ENCODE measurements around the gene DCD.
"Not testable (repeated sequence)": the region's sequence is repeated elsewhere in the genome, so short reads cannot be mapped to it uniquely, and the experiment has no call there.

Gene DCD, protein sequence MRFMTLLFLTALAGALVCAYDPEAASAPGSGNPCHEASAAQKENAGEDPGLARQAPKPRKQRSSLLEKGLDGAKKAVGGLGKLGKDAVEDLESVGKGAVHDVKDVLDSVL

DNA sequence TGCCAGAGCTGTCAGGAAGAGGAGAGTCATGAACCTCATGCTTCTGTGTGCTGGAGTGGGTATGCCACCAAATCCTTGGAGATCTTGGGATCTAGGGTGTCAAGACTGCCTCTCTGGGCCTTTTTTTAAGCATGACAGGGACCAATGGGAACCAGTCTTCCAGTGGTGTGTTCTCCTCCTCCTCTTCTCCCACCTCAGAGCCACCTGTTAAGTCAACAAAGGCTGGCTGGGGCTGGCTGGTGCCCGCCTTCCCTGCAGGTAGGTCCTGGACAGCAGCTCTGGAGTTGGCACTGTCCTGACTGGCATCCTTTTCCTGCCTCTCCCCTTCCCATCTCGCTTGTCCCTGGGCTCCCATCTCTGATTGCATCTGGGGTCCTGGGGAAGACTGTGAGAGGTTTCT is at the start of gene DCD:
Gene DCD (minus strand): TSS at position 101 of the 400 bp plus-strand sequence. CDS start 62 bp downstream, at position 39.
- no peak for DNase-seq (ENCODE audit: low read depth in 1 of 2, low spot score in 1 of 2)
- in situ Hi-C loops (cut with HindIII; ENCODE audit: low pct_unique_long_range_greater_than_20kb, low sequenced_read_pairs) = no loop called here
- no peak for TF ChIP-seq JUND (IDR thresholded peaks at IDR 0.05; ENCODE audit: low read depth)

DNA sequence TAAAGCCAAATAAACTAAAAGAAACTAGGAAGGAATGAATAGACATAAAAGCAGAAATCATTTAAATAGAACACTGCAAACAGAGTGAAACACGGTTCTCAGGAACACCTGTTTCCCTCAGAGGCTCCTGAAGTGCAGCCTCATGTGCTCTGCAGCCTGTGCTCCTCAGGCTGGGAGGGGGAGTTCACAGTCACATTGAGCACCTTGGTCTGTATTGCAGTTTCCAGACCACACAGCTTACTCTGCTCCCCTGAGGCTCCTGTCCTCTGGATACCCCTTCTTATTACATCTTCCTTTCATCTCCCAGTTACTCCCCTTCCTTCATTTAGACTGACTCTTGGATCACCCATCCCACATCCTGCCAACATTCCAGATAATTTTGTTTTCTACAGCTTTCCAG is 49.7 kb upstream of the DCD start:
- no peak for DNase-seq (ENCODE audit: low read depth in 1 of 2, low spot score in 1 of 2)
- no peak for TF ChIP-seq JUND (IDR thresholded peaks at IDR 0.05; ENCODE audit: low read depth)
- in situ Hi-C loops (cut with HindIII; ENCODE audit: low pct_unique_long_range_greater_than_20kb, low sequenced_read_pairs) = no loop called here

DNA sequence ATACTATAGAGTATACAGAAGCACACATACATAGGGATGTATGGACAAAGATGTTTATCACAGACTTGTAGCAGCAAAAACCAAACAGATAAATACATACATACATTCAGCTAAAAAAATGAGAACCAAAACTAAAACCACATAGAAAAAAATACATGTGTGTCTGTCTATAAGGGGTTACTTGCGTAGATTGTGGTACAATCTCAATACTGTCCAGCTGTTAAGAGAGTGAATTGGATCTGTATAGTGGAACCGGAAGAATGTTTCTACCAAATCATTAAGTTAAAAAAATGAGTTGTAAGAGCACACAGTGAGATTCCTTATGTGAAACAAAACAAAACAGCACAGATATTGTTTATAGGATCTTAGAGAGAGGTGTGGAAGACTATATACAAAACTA is 44.2 kb upstream of the DCD start:
- in situ Hi-C loops (cut with HindIII; ENCODE audit: low pct_unique_long_range_greater_than_20kb, low sequenced_read_pairs) = no loop called here
- no peak for DNase-seq (ENCODE audit: low read depth in 1 of 2, low spot score in 1 of 2)
- TF ChIP-seq JUND (IDR thresholded peaks at IDR 0.05; ENCODE audit: low read depth) = no peak

DNA sequence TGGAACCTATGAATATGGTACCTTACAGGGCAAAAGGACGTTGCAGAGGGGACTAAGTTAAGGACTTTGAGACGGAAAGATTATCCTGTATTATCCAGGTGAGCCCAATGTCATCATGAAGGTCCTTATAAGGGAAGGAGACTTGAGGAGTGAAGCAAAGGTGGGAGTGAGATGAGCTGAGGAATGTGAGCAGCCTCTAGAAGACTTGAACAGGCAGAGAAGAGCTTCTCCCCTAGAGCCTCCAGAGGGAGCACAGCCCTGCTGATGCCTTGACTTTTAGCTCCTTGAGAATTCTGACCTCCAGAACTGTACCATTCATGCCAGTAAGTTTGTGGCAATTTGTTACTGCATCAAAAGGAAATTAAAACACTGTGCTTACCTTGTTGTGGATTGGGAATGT is 41.8 kb upstream of the DCD start:
- TF ChIP-seq JUND (IDR thresholded peaks at IDR 0.05; ENCODE audit: low read depth) = no peak
- in situ Hi-C loops (cut with HindIII; ENCODE audit: low pct_unique_long_range_greater_than_20kb, low sequenced_read_pairs) = no loop called here
- DNase-seq (ENCODE audit: low read depth in 1 of 2, low spot score in 1 of 2) = peak in 1 of 2 experiments; percentile 68

DNA sequence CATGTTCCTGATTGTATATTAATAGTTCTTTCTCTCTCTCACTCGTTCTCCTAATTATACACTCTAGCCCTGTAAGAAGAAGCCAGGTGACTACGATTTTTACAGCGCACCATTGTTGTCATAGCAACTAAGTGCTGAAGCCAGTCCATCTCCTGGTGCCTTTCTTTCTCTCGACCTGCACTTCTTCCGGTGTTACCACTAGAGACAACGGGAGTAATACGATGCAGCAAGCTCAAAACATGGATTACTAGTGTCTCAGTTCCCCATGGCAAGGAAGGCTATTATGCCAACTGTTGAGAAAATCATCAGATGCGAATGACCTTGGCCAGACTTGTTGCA is 40.8 kb upstream of the DCD start:
- no peak for DNase-seq (ENCODE audit: low read depth in 1 of 2, low spot score in 1 of 2)
- no peak for TF ChIP-seq JUND (IDR thresholded peaks at IDR 0.05; ENCODE audit: low read depth)
- in situ Hi-C loops (cut with HindIII; ENCODE audit: low pct_unique_long_range_greater_than_20kb, low sequenced_read_pairs) = no loop called here

DNA sequence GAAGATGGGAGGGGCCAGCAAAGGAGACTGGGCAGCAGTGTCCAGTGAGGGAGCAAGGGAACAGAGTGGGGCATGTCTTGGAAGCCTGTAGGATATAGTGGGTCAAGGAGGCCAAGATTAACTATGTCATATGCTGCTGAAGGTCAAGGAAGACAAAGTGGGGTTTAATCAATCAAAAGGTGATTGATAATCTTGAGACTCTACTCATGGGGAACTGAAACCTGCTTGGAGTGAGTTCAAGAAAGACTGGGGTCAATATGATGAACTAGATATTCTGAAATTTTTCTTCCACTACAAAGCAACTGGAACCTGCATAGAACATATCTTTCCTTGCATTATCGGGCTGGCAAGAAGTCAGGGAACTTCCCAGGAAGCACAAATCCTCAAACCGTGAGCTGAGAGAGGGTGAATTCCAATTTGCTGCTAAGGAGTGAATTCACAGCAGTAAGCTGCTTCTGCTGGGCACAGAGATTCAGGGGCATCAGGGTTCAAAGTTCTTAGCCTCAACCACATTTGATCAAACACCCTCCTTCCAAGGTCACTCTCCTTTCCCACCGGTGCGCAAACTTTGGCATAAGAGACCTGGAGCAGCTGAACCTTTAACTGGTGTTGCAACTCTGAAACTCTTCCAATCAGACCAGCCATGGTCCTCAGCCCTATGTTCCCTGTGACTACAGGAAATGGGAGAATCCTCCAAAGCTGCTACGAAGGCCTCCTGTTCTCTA is 40.3 kb upstream of the DCD start:
- no peak for TF ChIP-seq JUND (IDR thresholded peaks at IDR 0.05; ENCODE audit: low read depth)
- in situ Hi-C loops (cut with HindIII; ENCODE audit: low pct_unique_long_range_greater_than_20kb, low sequenced_read_pairs) = no loop called here
- no peak for DNase-seq (ENCODE audit: low read depth in 1 of 2, low spot score in 1 of 2)

DNA sequence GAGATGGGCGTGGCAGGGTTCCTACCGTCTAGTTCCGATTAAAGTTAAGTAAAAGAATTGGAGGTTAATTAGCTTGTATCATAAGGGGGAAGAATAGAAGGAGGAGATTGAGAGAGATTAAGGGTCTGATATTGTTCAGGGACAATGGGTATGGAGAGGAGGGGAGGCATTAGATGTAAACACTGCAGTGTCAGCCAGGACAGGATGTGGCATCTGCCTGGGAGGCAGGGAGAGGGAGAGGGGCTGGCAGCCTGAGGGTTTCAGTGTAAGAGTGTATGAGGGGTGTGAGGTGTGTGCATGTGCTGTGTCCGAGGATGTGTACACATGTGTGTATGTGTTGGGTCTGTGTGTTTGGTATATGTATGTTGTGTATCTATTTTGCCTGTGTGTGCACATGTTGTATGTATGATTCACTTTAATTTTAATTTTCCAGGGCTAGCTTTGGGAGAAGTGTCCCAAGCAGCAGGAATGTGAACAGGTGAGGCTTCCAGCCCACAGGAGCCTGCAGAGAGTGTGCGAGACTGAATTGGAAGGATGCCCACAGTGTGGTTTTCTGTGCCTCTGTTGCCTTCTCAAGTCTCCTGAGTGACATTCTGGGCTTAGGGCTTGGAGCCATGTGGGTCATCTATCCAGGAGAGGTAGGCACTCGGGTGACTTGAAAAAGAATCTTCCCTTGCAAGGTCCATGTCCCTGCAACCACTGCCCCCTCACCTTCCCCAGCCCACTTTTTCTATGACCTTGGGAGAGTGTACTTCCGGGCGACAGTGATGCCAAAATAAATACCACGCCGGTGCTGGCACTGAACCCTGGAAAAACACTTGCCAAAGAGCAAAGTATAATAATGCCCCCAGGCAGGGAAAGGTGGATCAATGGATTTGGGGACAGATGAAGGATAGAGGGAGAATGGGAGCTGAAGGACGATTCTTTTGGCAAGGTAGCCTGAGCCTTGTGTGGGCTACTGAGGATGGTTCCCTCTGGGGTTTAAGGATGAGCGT is 36.8 kb upstream of the DCD start:
- DNase-seq (ENCODE audit: low read depth in 1 of 2, low spot score in 1 of 2) = peak in 1 of 2 experiments; percentile 86
- in situ Hi-C loops (cut with HindIII; ENCODE audit: low pct_unique_long_range_greater_than_20kb, low sequenced_read_pairs) = no loop called here
- TF ChIP-seq JUND (IDR thresholded peaks at IDR 0.05; ENCODE audit: low read depth) = no peak

DNA sequence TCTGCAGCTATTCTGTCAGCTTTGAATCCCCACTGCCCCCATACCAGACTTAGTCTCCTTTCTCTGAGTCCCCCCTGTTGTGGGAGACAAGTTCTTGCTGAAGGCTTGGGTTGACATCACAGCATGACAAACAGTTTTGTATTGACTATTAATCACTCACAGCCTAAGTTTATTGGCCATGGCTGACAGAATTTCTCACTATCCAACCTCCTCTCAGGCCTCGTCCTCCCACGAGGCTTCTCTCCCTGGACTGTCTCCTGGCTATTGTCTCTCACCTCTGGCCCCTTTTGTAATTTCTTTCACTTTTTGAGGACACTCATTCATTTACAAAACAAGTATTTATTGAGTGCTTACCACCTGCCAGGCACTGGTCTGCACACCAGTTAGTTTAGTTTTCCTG is 35.2 kb upstream of the DCD start:
- no peak for DNase-seq (ENCODE audit: low read depth in 1 of 2, low spot score in 1 of 2)
- no peak for TF ChIP-seq JUND (IDR thresholded peaks at IDR 0.05; ENCODE audit: low read depth)
- in situ Hi-C loops (cut with HindIII; ENCODE audit: low pct_unique_long_range_greater_than_20kb, low sequenced_read_pairs) = no loop called here

DNA sequence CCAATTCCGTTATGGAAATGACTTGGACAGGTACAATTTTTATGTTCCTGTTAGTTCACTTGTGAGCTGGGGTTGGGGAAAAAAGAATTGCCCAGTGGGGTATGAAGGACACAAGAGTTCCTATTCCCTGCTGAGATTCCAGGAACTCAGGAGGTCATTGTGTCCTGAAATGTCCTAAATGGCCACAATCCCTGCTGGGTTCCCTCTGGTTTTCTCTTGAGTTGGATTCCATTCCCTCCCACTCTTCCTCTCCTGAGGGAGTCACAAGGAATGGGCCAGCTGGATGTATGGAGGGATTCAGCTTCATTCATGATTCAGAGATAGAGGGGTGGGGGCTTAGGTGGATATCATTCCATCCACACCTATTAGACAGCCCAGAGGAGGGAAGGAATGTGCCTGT is 34.5 kb upstream of the DCD start:
- in situ Hi-C loops (cut with HindIII; ENCODE audit: low pct_unique_long_range_greater_than_20kb, low sequenced_read_pairs) = no loop called here
- TF ChIP-seq JUND (IDR thresholded peaks at IDR 0.05; ENCODE audit: low read depth) = no peak

DNA sequence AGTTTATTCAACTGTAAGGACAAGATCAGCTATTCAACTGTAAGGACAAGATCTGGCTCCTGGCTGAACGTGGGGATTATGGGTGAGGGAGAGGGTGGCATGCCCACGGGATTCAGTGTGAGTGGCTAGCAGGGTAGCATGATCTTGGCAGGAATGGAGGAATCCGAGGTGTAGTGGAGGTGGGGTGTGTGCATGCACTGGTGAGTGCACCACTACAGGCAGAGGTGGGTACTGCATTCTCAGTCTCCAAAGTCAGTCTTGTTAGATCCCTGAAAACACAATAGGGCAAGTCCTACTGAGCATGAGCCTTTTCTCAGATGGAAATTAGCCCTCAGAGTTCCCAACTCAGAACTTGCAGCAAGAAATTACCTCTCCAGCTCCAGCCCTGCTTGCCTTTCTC is 32.2 kb upstream of the DCD start:
- in situ Hi-C loops (cut with HindIII; ENCODE audit: low pct_unique_long_range_greater_than_20kb, low sequenced_read_pairs) = no loop called here
- no peak for TF ChIP-seq JUND (IDR thresholded peaks at IDR 0.05; ENCODE audit: low read depth)
- peak in 1 of 2 experiments; percentile 69 for DNase-seq (ENCODE audit: low read depth in 1 of 2, low spot score in 1 of 2)

More for the DNA sequence above, 34.5 kb upstream of the DCD start:
- peak in 1 of 2 experiments; percentile 70 for DNase-seq (ENCODE audit: low read depth in 1 of 2, low spot score in 1 of 2)

DNA sequence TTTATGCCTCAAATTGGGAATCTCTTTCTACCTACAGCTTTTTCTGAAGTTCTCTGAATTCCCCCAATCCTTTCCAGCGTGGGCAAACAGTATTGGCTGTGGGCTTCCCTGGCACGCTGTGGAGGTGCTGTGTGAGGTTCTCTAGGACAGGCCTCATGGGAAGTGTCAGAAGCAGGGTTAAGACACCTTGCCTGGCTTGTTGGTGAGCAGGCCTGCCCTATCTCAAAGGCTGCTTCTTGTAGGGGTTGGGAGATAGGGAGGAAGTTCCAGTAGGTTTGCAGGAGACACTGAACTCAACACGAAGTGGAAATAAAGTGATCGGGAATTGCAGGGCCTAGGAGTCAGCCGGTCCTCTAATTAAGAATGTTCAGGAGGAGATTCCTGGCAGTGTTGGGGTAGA is 30.0 kb upstream of the DCD start:
- no peak for TF ChIP-seq JUND (IDR thresholded peaks at IDR 0.05; ENCODE audit: low read depth)
- DNase-seq (ENCODE audit: low read depth in 1 of 2, low spot score in 1 of 2) = no peak
- in situ Hi-C loops (cut with HindIII; ENCODE audit: low pct_unique_long_range_greater_than_20kb, low sequenced_read_pairs) = no loop called here

DNA sequence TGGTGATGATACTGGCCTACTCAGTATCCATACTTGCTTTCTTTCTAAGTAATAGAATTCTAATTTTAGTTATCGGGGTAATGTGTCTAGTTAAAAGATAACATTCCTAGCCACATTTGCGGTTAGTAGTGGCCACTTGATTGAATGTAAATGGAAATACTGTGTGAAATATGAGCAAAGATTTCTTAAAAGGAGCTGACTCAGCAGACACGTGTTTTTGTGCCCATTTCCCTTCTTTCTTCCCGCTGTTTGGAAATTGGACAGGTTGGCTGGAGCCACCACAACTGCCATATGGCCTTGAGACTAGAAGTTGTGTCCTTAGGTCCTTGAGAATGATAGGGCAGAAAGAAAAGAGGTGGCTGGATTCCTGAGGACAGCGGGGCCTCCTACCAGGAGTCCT is 19.8 kb upstream of the DCD start:
- in situ Hi-C loops (cut with HindIII; ENCODE audit: low pct_unique_long_range_greater_than_20kb, low sequenced_read_pairs) = no loop called here
- no peak for DNase-seq (ENCODE audit: low read depth in 1 of 2, low spot score in 1 of 2)
- TF ChIP-seq JUND (IDR thresholded peaks at IDR 0.05; ENCODE audit: low read depth) = no peak

DNA sequence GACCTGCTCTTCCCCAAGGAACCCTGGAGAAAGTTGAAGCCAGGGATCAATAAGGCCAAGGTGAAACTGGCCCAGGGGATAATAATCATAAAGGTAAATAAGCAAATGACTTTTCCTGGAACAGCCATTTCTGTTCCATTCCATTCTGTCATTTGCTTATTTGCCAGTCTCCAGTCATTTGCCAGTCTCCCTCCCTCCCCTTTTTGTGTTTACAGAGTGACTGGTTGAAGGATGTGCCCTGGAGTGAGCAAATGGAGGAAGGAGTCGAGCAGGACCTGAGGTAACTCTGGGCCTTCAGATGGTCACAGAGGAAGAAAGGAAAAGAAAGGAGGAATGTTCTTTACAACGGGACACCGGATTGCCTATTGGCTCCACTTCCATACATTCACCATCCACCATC is 17.8 kb upstream of the DCD start:
- in situ Hi-C loops (cut with HindIII; ENCODE audit: low pct_unique_long_range_greater_than_20kb, low sequenced_read_pairs) = no loop called here
- no peak for TF ChIP-seq JUND (IDR thresholded peaks at IDR 0.05; ENCODE audit: low read depth)
- peak; percentile 26 to 81 for DNase-seq (ENCODE audit: low read depth in 1 of 2, low spot score in 1 of 2)

DNA sequence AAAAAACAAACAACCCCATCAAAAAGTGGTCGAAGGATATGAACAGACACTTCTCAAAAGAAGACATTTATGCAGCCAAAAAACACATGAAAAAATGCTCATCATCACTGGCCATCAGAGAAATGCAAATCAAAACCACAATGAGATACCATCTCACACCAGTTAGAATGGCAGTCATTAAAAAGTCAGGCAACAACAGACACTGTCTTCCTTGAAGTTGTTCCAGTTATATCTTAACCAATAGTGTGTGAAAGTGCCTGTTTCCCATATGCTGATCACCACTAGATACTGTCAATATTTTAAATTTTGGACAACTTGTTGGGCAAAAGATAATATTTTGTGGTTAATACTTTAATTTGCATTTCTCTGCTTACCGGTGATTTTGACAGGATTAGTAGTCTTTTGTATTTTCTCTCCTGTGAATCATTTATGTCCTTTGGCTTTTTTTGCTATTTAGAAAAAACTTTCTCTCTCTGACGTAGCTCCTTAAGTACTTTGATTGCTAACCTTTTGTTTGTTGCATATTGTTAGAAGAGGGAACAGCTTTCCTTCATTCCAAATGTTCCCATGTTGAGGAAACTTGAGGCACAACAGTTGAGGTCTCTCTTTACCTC is 17.0 kb upstream of the DCD start:
- DNase-seq (ENCODE audit: low read depth in 1 of 2, low spot score in 1 of 2); in situ Hi-C loops (cut with HindIII; ENCODE audit: low pct_unique_long_range_greater_than_20kb, low sequenced_read_pairs): not testable (repeated sequence)
